K562 (cell line): Measurements from ENCODE around the gene EHBP1L1. TPM values are rescaled to one million over a fixed set of nuclear protein-coding genes. Genes with fewer than 3 reads are reported as not detected.

Experiments
- FIP1L1 ChIP-seq: fragments of 200-400 bp; formaldehyde crosslinking; IDR thresholded peaks from 2 replicates; pipeline ENCODE4 v1.6.1; 2018; ENCODE audit warnings: mild to moderate bottlenecking, low read depth, low read length; ENCODE audit not compliant: poor library complexity, severe bottlenecking
- FOXK2 ChIP-seq, 2 experiments: fragments of 450-650 bp; IDR thresholded peaks in 1 of 2; conservative IDR thresholded peaks in 1 of 2; 2 replicates each; pipeline ENCODE4 v1.6.1; 2016; ENCODE audit warnings: low read depth in 2 of 2, mild to moderate bottlenecking in 1 of 2
- LARP7 ChIP-seq: fragments of 450-650 bp; IDR thresholded peaks from 2 replicates; pipeline ENCODE4 v1.6.1; 2016
- MTA3 ChIP-seq: fragments of 450-650 bp; formaldehyde crosslinking; IDR thresholded peaks from 2 replicates; pipeline ENCODE4 v1.6.1; 2017; ENCODE audit warnings: mild to moderate bottlenecking, borderline replicate concordance
- MTF1 ChIP-seq: fragments of 250-450 bp; sonication (Bioruptor Pico); IDR thresholded peaks from 2 replicates; pipeline ENCODE4 v1.9.0; 2021; ENCODE audit warnings: moderate library complexity, mild to moderate bottlenecking, inconsistent platforms, borderline replicate concordance
- NCOA1 ChIP-seq: fragments of 450-650 bp; IDR thresholded peaks from 2 replicates; pipeline ENCODE4 v1.6.1; 2016; ENCODE audit warnings: low read depth
- NRF1 ChIP-seq, 2 experiments: fragments of 450-650 bp; IDR thresholded peaks in 1 of 2; conservative IDR thresholded peaks in 1 of 2; 2 replicates each; pipeline ENCODE4 v1.6.1; 2014; ENCODE audit warnings: mild to moderate bottlenecking in 2 of 2
- POLR2AphosphoS5 ChIP-seq: IDR thresholded peaks from 2 replicates; pipeline ENCODE4 v1.6.1; 2011; ENCODE audit warnings: mild to moderate bottlenecking, low read depth, low read length, moderate library complexity; ENCODE audit not compliant: control insufficient read depth, insufficient read depth
- POLR3A ChIP-seq: IDR thresholded peaks from 2 replicates; pipeline ENCODE4 v1.6.1; 2011; ENCODE audit warnings: borderline replicate concordance, mild to moderate bottlenecking, moderate library complexity; ENCODE audit not compliant: insufficient read length, insufficient read depth; ENCODE audit errors: extremely low read depth
- PRDM10 ChIP-seq: fragments of 450-650 bp; IDR thresholded peaks from 2 replicates; pipeline ENCODE4 v1.6.1; 2018; ENCODE audit not compliant: partially characterized antibody
- RBFOX2 ChIP-seq: fragments of 200-400 bp; formaldehyde crosslinking; IDR thresholded peaks from 2 replicates; pipeline ENCODE4 v1.6.1; 2017; ENCODE audit warnings: low read depth, mild to moderate bottlenecking, low read length, moderate library complexity
- RBM14 ChIP-seq: fragments of 200-400 bp; formaldehyde crosslinking; IDR thresholded peaks from 2 replicates; pipeline ENCODE4 v1.6.1; 2018; ENCODE audit warnings: low read depth, mild to moderate bottlenecking, low read length, moderate library complexity, borderline replicate concordance; ENCODE audit not compliant: insufficient read depth
- SMAD3 ChIP-seq: fragments of 450-650 bp; formaldehyde crosslinking; conservative IDR thresholded peaks from 2 replicates; pipeline ENCODE4 v1.4.0; 2020; ENCODE audit warnings: mild to moderate bottlenecking
- SMAD4 ChIP-seq: fragments of 250-450 bp; sonication (Bioruptor Pico); conservative IDR thresholded peaks from 2 replicates; pipeline ENCODE4 v1.8.0; 2021; ENCODE audit warnings: inconsistent platforms, mild to moderate bottlenecking, moderate library complexity
- SMARCA5 ChIP-seq: fragments of 450-650 bp; IDR thresholded peaks from 2 replicates; pipeline ENCODE4 v1.6.1; 2016
- TGIF2 ChIP-seq: sonication (generic); formaldehyde crosslinking; IDR thresholded peaks from 2 replicates; pipeline ENCODE4 v1.8.1; 2022; ENCODE audit warnings: mild to moderate bottlenecking, missing genetic modification reagents, moderate library complexity
- WHSC1 ChIP-seq: IDR thresholded peaks from one replicate; pipeline ENCODE4 v1.6.1; 2012; ENCODE audit warnings: low read length, control low read depth, inconsistent platforms
- ZFP1 ChIP-seq: fragments of 450-650 bp; formaldehyde crosslinking; IDR thresholded peaks from 2 replicates; pipeline ENCODE4 v1.4.0; 2020; ENCODE audit warnings: mild to moderate bottlenecking, mixed read lengths
- ZNF311 ChIP-seq: fragments of 250-450 bp; sonication (Bioruptor Pico); IDR thresholded peaks from 2 replicates; pipeline ENCODE4 v1.4.0; 2020; ENCODE audit warnings: mild to moderate bottlenecking, moderate library complexity
- polyA plus RNA-seq, 8 experiments: library from polyadenylated mRNA; depleted of rRNA in 4 of 8; stranded (reverse) in 5 of 8; unstranded in 3 of 8; fragments of >200 nt; fragmentation: Nextera tagmentation in 2 of 8; fragmentation: Illumina TruSeq in 1 of 8; extraction: Ambion mirVana in 2 of 8; extraction: Trizol in 1 of 8; gene quantifications; 2 replicates each; pipeline versions ENCODE4 v1.2.1 to v1.2.3, GENCODE V29; 2011 to 2014; ENCODE audit warnings: inconsistent platforms in 1 of 8, missing spikeins in 1 of 8
- total RNA-seq, 7 experiments: library from RNA; depleted of rRNA in 6 of 7; stranded (reverse); fragments of >200 nt in 6 of 7; fragmentation: Illumina TruSeq in 2 of 7; extraction: Trizol in 2 of 7; gene quantifications; 2 replicates each; pipeline versions ENCODE4 v1.2.1 to v1.2.3, GENCODE V29; 2011 to 2021; ENCODE audit warnings: low replicate concordance in 1 of 7
- TF ChIP-seq, protein P1 (sequence below), 2 experiments: fragments of 450-650 bp in 1 of 2; IDR thresholded peaks; 2 replicates each; pipeline ENCODE4 v1.6.1; 2011 to 2017; ENCODE audit warnings: low read depth in 2 of 2, antibody characterized with exemption in 1 of 2, borderline replicate concordance in 1 of 2, low read length in 1 of 2, mild to moderate bottlenecking in 1 of 2, mixed read lengths in 1 of 2; ENCODE audit not compliant: control insufficient read depth in 1 of 2

EHBP1L1 gene
- total and polyA plus RNA-seq, 9 of the 15 experiments (the other 6 are each of a cell fraction or from before 2014, with no cell fraction given), result 0.03 to 87.1 (median 26.3) TPM

DNA sequence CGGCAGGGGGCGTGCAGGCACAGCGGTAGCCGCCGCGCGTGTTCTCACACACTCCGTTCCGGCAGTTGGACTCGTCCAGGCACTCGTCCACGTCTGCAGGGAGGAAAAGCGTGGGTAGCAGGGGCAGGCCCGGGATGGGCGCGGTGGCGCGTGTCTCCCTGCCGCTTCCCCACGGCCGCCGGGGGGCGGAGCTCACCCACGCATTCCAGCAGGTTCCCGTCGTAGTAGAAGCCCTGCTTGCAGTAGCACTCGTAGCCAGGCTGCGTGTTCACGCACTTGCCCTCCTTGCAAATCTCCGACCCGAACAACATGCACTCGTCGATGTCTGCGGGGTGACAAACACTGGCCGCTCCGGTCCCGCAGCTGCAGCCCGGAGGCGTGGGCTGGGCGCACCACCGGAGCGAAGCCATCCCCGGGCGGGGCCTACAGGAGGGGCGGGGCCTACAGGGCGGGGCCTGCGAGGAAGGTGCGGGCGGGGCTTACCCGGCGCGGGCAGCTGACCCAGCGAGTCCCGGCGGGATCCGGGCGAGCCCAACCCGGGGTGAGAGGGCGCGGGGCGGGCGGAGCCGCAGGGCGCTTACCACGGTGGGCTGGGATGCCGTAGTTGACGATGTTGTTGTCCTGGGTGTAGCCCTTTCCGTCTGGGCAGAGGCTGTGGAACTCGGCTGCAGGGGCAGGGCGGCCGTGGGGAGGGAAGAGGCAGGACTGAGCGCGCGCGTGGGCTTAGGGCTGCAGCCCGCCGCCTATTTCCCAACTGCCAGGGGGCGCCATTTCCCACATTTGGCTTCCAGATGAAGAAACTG is 35.4 kb upstream of the EHBP1L1 start (continued):
- TF ChIP-seq, protein P1, sequence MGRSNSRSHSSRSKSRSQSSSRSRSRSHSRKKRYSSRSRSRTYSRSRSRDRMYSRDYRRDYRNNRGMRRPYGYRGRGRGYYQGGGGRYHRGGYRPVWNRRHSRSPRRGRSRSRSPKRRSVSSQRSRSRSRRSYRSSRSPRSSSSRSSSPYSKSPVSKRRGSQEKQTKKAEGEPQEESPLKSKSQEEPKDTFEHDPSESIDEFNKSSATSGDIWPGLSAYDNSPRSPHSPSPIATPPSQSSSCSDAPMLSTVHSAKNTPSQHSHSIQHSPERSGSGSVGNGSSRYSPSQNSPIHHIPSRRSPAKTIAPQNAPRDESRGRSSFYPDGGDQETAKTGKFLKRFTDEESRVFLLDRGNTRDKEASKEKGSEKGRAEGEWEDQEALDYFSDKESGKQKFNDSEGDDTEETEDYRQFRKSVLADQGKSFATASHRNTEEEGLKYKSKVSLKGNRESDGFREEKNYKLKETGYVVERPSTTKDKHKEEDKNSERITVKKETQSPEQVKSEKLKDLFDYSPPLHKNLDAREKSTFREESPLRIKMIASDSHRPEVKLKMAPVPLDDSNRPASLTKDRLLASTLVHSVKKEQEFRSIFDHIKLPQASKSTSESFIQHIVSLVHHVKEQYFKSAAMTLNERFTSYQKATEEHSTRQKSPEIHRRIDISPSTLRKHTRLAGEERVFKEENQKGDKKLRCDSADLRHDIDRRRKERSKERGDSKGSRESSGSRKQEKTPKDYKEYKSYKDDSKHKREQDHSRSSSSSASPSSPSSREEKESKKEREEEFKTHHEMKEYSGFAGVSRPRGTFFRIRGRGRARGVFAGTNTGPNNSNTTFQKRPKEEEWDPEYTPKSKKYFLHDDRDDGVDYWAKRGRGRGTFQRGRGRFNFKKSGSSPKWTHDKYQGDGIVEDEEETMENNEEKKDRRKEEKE (IDR thresholded peaks at IDR 0.05; ENCODE audit: borderline replicate concordance in 1 of 2, control insufficient read depth in 1 of 2, low read depth in 2 of 2, low read length in 1 of 2), result no peak
- TF ChIP-seq ZFP1 (no peak), RBM14 (no peak; the same call in 1 of the 2 replicates), LARP7 (no peak), NCOA1 (peak; percentile 66), FOXK2 (conservative IDR thresholded peaks at IDR 0.05 in 1 of 2, IDR thresholded peaks at IDR 0.05 in 1 of 2; ENCODE audit: low read depth in 2 of 2) (no peak), RBFOX2 (peak; percentile 74), ZNF311 (CRISPR knock-in tag) (no peak), SMARCA5 (0 out of 2 replicates have a peak, but pooled peaks have one; percentile 18), WHSC1 (no peak), TGIF2 (CRISPR knock-in tag) (no peak), SMAD3 (CRISPR knock-in tag) (no peak), NRF1 (conservative IDR thresholded peaks at IDR 0.05 in 1 of 2, IDR thresholded peaks at IDR 0.05 in 1 of 2) (peak; percentile 64 to 72), MTA3 (peak; percentile 74; the same call in 1 of the 2 replicates), SMAD4 (CRISPR knock-in tag) (peak; percentile 84), POLR2AphosphoS5 (no peak), POLR3A (no peak), PRDM10 (peak; percentile 93), MTF1 (CRISPR knock-in tag) (no peak), FIP1L1 (peak; percentile 84)
